ENCODE results near the gene WNT8B.

WNT8B gene

GRCh38 chr10:100482181-100482833 lies 19.5 kb downstream of the WNT8B start:
- peak; percentile 56 for DNase-seq (ENCODE audit: low read depth, low spot score)

GRCh38 chr10:100482834-100483185 lies 20.0 kb downstream of the WNT8B start:
- peak overlapping the region; percentile 56 for H3K4me3 ChIP-seq (ENCODE audit: low read length)
- DNase-seq (ENCODE audit: low read depth, low spot score): no peak

More at GRCh38 chr10:100482181-100482833, 19.5 kb downstream of the WNT8B start:
- H3K4me3 ChIP-seq (ENCODE audit: low read length): peak overlapping the region; percentile 56

GRCh38 chr10:100483876-100484666 lies 21.3 kb downstream of the WNT8B start:
- no peak overlapping the region for H3K4me3 ChIP-seq (ENCODE audit: low read length)
- DNase-seq (ENCODE audit: low read depth, low spot score): no peak

- no peak overlapping the region for H3K4me3 ChIP-seq (ENCODE audit: low read length)
Observed at GRCh38 chr10:100485366-100485765, 22.6 kb downstream of the WNT8B start.

DNA sequence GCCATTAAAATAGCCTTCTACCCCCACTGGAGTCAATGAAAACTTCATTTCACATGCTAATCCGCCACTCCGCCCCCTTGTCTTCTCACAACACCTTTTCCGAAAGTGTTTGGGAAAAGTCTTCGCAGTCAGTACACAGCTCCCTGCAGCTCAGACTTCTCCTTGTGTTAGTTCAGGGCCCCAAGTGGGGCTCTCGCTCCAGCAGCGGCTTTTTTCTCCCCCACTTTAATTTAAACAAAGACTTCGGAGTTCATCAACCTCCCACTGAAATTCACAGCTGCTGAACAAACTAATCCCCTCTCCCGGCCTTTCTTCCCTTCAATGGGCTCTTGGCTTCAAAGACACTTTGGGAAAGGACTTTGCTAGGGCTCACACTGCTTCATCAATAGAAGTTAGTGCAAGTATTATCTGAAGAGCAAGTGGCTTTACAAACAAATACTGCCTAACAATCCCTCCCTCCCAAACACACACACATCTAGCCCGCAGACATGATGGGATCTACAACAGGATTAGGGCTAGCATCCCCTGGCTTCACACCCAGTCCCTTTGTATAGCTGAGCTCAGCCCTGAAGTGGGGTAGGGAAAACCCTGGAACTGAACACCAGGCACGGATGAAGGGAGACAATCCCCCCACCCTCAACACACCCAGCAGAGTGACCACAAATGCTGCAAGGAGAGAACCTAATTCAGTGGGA lies 23.1 kb downstream of the WNT8B start:
- no peak for DNase-seq (ENCODE audit: low read depth, low spot score)

More at GRCh38 chr10:100485366-100485765, 22.6 kb downstream of the WNT8B start:
- DNase-seq (ENCODE audit: low read depth, low spot score): no peak

DNA sequence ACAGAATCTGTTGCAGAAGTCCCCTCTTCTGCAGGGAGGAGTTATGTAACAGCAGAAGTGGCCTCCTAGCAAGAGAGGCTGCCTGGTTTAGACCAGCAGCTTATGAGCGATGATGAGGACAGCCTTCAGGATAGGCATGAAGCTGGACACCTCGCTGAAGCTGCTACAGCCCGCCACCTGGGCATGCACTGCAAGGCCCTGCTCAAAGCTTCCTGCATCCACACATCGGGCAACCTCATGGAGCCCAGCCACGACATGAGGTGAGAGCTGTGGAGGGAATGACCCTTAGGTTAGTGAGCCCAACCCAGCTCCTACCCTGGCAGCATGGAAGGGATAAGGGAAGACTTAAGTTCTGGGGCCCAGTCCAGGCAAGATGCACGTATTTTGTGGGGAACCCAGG lies 24.7 kb downstream of the WNT8B start:
- no peak for DNase-seq (ENCODE audit: low read depth, low spot score)
- H3K4me3 ChIP-seq (ENCODE audit: low read length): no peak overlapping the region

More for the DNA sequence above, 23.1 kb downstream of the WNT8B start:
- no peak overlapping the region for H3K4me3 ChIP-seq (ENCODE audit: low read length)

DNA sequence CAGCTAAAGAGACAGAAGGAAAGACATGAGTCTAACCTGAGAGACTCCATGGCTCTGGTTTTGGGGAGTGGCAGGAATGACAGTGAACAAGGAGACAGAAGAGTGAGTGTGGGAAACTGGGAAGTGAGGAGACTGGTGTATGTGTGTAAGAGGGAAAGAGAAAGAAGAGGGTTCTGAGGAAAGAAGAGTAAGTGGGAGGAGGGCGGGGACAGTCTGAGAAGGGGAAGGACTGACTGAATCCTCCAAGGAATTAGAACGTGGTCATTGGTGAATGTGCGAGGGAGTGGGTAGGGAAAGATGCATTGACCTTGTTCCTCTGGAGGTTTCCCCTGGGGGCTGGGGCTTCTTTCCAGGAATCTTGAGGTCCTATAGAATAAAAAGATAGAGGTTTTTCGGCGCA lies 26.6 kb downstream of the WNT8B start:
- no peak overlapping the region for H3K4me3 ChIP-seq (ENCODE audit: low read length)
- DNase-seq (ENCODE audit: low read depth, low spot score): no peak

GRCh38 chr10:100490531-100490930 lies 27.7 kb downstream of the WNT8B start:
- no peak overlapping the region for H3K4me3 ChIP-seq (ENCODE audit: low read length)
- no peak for DNase-seq (ENCODE audit: low read depth, low spot score)

GRCh38 chr10:100496567-100496966 lies 33.8 kb downstream of the WNT8B start:
- peak; percentile 80 for DNase-seq (ENCODE audit: low read depth, low spot score)
- H3K4me3 ChIP-seq (ENCODE audit: low read length): no peak overlapping the region

- no peak for DNase-seq (ENCODE audit: low read depth, low spot score)
- H3K4me3 ChIP-seq (ENCODE audit: low read length): no peak overlapping the region
Observed at GRCh38 chr10:100498059-100498458, 35.2 kb downstream of the WNT8B start.

DNA sequence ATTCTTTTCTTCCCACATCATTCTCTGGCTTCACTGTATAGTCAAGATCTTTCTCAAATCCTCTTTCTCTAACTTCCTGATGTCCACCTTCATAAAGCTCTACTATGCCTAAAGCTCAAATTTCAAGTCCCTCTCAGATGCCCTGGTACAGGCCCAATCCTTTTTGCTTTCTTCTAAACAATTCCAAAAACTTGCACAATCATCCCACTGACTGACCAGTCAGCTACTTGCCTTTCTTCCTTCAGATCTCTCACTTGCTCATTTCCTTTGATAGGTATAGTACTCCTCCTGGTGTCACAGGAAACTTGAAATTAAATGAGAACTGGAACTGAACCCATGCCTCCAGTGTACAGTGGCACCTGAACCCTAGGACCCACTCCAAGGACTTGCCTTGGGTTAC lies 38.6 kb downstream of the WNT8B start:
- no peak overlapping the region for H3K4me3 ChIP-seq (ENCODE audit: low read length)
- no peak for DNase-seq (ENCODE audit: low read depth, low spot score)

DNA sequence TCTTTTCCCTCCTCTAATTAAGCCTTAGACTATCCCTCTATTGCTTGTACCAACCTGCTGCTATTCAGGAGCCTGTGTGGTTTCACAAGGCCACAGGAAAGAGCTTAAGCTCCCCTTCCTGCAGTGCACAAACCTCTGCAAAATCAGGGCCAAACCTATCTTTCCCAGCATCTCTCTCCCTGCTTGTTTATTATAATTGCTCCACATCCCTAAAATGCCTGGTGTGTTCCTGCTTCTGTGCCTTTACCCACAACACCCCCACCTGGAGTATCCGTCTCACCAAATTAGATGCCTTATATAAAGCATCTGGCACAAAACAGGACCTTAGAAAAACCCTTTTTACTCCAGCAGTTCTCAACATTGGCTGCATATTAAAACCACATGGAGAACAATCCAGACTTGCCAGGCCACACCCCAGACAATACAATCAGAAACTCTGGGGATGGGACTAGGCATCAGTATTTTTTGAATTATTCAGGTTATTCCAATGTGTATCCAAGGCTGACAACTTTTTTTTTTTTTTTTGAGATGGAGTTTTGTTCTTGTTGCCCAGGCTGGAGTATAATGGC lies 40.2 kb downstream of the WNT8B start:
- no peak overlapping the region for H3K4me3 ChIP-seq (ENCODE audit: low read length)
- no peak for DNase-seq (ENCODE audit: low read depth, low spot score)

GRCh38 chr10:100504096-100504495 lies 41.3 kb downstream of the WNT8B start:
- H3K4me3 ChIP-seq (ENCODE audit: low read length): no peak overlapping the region
- DNase-seq (ENCODE audit: low read depth, low spot score): no peak

- H3K4me3 ChIP-seq (ENCODE audit: low read length): no peak overlapping the region
- DNase-seq (ENCODE audit: low read depth, low spot score): no peak
Observed at GRCh38 chr10:100505164-100505563, 42.4 kb downstream of the WNT8B start.

DNA sequence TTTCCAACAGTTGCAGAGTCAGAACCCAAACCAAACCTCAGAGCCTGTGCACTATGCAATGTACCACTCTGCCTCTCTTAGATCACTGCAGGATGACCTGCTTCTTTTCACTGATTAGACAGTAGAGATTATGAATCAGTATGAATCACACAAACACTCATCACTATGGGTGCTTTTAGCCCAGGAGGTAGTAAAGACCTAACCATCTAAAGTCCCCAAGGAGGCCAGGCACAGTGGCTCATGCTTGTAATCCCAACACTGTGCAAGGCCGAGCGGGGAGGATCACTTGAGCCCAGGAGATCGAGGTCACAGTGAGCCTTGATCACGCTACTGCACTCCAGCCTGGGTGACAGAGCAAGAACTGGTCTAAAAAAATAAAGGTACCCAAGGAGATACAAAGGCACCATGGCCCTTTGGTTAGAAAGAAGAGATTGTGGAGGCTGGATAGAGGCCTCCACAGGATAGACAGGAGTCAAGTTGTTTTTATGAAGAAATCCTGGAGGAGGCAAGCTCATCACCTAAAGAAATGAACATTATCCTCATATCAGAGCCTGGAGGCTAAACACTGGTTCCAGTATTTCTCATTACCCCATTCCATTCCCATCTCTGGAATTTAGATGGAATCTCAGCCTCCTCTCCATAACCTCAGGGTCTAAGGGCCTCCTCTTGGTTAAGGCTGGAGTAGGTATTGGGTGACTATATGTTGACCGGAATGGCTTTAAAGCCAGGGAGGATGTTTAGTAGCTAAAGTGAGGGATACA lies 44.0 kb downstream of the WNT8B start:
- H3K4me3 ChIP-seq (ENCODE audit: low read length): no peak overlapping the region
- DNase-seq (ENCODE audit: low read depth, low spot score): no peak

GRCh38 chr10:100507357-100507732 lies 44.5 kb downstream of the WNT8B start:
- no peak for DNase-seq (ENCODE audit: low read depth, low spot score)
- H3K4me3 ChIP-seq (ENCODE audit: low read length): no peak overlapping the region

DNA sequence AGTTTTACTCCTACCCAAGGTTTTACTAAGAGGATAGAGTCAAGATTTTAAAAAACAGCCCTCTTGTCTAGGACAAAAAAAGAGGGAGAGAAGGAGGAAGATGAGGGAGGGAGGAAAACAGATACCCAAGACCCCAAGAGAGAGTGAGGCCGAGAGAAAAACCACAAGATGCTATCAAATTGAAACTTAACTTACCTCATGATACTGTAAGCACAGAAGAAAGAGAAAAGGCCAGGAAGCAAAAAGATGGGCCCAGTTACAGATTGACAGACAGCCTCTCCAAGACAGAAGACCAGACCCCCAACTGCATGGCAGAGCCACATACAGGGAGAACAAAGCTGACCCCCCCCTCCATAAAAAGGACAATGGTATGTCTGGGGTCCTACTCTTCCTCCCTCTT lies 45.5 kb downstream of the WNT8B start:
- peak; percentile 48 for DNase-seq (ENCODE audit: low read depth, low spot score)
- H3K4me3 ChIP-seq (ENCODE audit: low read length): peak overlapping the region; percentile 47

DNA sequence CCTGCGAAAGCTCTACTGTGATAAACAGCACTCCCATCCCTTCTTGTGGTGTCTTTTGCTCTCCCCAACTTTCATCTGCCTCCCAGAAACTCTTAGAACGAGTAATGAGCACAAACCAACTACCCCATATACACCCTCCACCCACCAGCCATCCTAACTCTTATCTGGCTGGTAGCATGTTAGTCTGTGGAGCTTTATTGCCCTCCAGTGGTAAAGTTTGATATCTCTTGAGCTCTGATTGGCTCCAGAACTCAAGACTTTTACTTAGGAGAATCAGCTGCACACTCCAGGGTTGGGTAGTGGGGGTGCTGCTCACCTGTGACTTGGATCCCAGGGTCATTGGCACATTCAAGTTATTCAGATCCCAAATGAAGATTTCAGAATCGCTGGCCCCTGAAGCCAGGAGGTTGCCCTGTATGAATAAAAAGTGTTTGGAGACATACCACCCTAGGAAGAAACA lies 45.9 kb downstream of the WNT8B start:
- peak overlapping the region; percentile 47 for H3K4me3 ChIP-seq (ENCODE audit: low read length)
- DNase-seq (ENCODE audit: low read depth, low spot score): peak; percentile 95

DNA sequence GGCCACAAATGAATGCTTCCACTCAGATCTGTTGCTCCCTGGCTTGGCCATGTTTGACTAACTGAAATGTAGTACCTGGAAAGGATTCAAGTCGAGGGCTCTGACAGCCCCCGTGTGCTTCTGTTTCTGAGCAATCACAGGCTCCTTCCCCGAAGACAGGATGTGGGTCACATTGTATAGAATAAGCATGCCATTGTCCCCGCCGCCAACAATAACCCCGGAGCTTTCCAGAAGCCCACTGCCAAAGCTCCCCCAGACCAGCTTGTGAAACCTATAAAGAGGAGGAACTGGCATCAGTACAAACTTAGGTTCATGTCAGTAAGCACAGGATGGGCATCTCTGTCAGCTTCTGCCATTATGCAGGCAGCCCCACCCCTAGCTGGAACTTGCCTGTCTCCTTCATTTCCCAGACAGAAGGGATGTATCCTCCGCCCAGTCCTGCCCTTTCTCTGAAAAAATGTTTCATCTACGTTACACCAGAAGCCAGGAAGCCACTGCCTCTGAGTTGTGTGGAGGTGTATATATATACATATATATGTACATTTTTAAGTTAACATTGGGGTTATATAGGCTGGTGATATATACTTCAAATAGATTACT lies 46.5 kb downstream of the WNT8B start:
- peak overlapping the region; percentile 47 for H3K4me3 ChIP-seq (ENCODE audit: low read length)
- DNase-seq (ENCODE audit: low read depth, low spot score): peak; percentile 89

Data from Jurkat, Clone E6-1 (cell line).